NB4 (cell line): ENCODE measurements around the gene ADAMTSL5.
"Not testable (repeated sequence)": the region's sequence is repeated elsewhere in the genome, so short reads cannot be mapped to it uniquely, and the experiment has no call there.

Experiments
- DNase-seq: peaks from one replicate; pipeline ENCODE4 v3.0.0; 2010; ENCODE audit warnings: low read depth
- H3K4me3 ChIP-seq: one replicate; pipeline ENCODE4 v1.5.1; 2011; ENCODE audit warnings: mild to moderate bottlenecking, low read depth, low read length, moderate library complexity
- CTCF ChIP-seq: IDR thresholded peaks from one replicate; pipeline ENCODE4 v1.5.1; 2012; ENCODE audit warnings: low read depth, low read length
- MAX ChIP-seq: IDR thresholded peaks from 2 replicates; pipeline ENCODE4 v1.6.1; 2011; ENCODE audit warnings: low read depth, low read length
- MYC ChIP-seq: IDR thresholded peaks from 2 replicates; pipeline ENCODE4 v1.6.1; 2011; ENCODE audit warnings: low read depth, low read length
- POLR2A ChIP-seq: IDR thresholded peaks from 2 replicates; pipeline ENCODE4 v1.6.1; 2011; ENCODE audit warnings: mild to moderate bottlenecking; ENCODE audit not compliant: insufficient read length; ENCODE audit errors: extremely low read depth

The ADAMTSL5 gene

GRCh38 chr19:1501200-1501595 is 11.6 kb downstream of the ADAMTSL5 start:
- TF ChIP-seq CTCF (no peak), MYC (no peak), POLR2A (no peak), MAX (no peak)
- no peak overlapping the region for H3K4me3 ChIP-seq
- DNase-seq: no peak

- DNase-seq, H3K4me3 ChIP-seq: not testable (repeated sequence)
These were observed 13.6 kb downstream of the ADAMTSL5 start for GRCh38 chr19:1499231-1499630.

- TF ChIP-seq MAX: no peak
- TF ChIP-seq CTCF: no peak
- no peak for TF ChIP-seq POLR2A
- no peak for TF ChIP-seq MYC
- DNase-seq: no peak
- H3K4me3 ChIP-seq: no peak overlapping the region
These were observed 15.1 kb downstream of the ADAMTSL5 start for GRCh38 chr19:1497578-1498235.

- no peak overlapping the region for H3K4me3 ChIP-seq
- DNase-seq: no peak
- TF ChIP-seq MYC: no peak
- no peak for TF ChIP-seq CTCF
- TF ChIP-seq MAX: no peak
- no peak for TF ChIP-seq POLR2A
These were observed 15.9 kb downstream of the ADAMTSL5 start for GRCh38 chr19:1496714-1497577.

- no peak for DNase-seq
- no peak for TF ChIP-seq POLR2A
- H3K4me3 ChIP-seq: no peak overlapping the region
These were observed 16.8 kb downstream of the ADAMTSL5 start for GRCh38 chr19:1495799-1496713.

GRCh38 chr19:1495051-1495798 is 17.6 kb downstream of the ADAMTSL5 start:
- no peak for DNase-seq
- TF ChIP-seq CTCF (no peak), MYC (no peak), MAX (no peak)
- no peak overlapping the region for H3K4me3 ChIP-seq
